ENCODE data around the gene LIMS2. TPM values are rescaled to one million over a fixed set of nuclear protein-coding genes. Genes with fewer than 3 reads are reported as not detected.

The LIMS2 gene
- total RNA-seq, 1 donor from 2014 or later, result 237 TPM

GRCh38 chr2:127702395-127703009 lies 27.2 kb upstream of the LIMS2 start:
- DNase-seq, result no peak
- intact Hi-C loops (cut with DNase I), result no loop called here

DNA sequence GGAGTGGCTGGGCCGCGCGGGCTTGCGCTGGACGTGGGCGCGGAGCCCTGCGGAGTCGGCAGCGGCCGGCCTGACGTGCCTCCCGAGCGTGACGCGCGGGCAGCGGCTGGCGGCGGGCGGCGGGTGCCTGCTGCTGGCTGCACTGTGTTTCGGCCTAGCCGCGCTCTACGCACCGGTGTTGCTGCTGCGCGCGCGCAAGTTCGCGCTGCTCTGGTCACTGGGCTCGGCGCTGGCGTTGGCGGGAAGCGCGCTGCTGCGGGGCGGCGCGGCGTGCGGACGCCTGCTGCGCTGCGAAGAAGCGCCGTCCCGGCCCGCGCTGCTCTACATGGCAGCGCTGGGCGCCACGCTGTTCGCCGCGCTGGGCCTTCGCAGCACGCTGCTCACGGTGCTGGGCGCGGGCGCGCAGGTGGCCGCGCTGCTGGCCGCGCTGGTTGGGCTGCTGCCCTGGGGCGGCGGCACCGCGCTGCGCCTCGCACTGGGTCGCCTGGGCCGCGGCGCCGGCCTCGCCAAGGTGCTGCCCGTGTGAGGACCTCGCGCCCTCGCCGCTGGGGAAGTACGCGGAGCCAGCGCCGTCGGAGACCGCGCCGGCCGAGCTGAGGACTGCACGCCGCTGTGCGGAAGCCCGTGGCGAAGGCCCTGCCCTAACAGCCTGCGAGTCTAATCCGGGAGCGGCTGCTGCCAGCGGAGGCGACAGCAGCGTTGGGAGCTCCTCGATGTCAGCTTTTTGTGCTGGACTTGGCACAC lies 26.5 kb upstream of the LIMS2 start:
- ATAC-seq (ENCODE audit: poor library complexity) (peak; percentile 66), DNase-seq (peak; percentile 89)
- intact Hi-C loops (cut with DNase I), result no loop called here

More at GRCh38 chr2:127702395-127703009, 27.2 kb upstream of the LIMS2 start:
- ATAC-seq (ENCODE audit: poor library complexity), result no peak

GRCh38 chr2:127701193-127701650 lies 25.9 kb upstream of the LIMS2 start, which contains the start of gene SFT2D3:
Gene SFT2D3 (plus strand): TSS chr2:127701497. CDS start chr2:127701529, 32 bp downstream.
- ATAC-seq (ENCODE audit: poor library complexity), result peak; percentile 92
- intact Hi-C loops (cut with DNase I), result no loop called here

DNA sequence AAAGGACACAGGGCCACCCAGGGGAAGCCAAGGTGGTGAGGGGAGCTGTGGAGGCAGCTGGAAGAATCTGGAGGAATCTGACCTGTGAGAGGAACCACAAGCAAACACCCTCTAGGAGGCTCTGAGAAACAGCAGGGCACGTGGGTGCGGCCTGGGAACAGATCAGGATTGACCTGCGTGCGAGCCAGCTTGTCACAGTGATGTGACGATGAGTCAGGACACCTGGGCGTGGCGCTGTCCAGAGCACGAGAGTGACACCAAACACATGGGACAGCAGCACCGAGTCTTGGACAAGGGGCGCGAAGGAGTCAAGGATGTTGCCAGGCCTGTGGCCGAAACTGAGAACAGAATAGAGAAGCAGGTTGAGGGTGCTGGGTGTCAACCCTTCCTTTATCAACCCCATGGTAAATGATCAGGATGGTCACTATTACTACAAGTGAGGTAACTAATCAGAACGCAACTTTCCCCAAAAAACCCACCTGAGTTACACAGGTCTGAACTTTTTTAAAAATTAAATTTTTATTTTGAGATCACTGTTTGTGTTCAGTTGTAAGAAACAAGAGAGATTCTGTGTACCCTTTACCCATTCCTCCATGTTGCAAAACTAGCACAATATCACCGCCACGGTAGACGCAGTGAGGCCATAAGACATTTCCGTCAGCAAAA lies 25.3 kb upstream of the LIMS2 start:
- DNase-seq, result peak; percentile 75
- ATAC-seq (ENCODE audit: poor library complexity), result peak; percentile 27
- intact Hi-C loops (cut with DNase I), result no loop called here

More at GRCh38 chr2:127701193-127701650, 25.9 kb upstream of the LIMS2 start, which contains the start of gene SFT2D3:
- peak; percentile 95 for DNase-seq

DNA sequence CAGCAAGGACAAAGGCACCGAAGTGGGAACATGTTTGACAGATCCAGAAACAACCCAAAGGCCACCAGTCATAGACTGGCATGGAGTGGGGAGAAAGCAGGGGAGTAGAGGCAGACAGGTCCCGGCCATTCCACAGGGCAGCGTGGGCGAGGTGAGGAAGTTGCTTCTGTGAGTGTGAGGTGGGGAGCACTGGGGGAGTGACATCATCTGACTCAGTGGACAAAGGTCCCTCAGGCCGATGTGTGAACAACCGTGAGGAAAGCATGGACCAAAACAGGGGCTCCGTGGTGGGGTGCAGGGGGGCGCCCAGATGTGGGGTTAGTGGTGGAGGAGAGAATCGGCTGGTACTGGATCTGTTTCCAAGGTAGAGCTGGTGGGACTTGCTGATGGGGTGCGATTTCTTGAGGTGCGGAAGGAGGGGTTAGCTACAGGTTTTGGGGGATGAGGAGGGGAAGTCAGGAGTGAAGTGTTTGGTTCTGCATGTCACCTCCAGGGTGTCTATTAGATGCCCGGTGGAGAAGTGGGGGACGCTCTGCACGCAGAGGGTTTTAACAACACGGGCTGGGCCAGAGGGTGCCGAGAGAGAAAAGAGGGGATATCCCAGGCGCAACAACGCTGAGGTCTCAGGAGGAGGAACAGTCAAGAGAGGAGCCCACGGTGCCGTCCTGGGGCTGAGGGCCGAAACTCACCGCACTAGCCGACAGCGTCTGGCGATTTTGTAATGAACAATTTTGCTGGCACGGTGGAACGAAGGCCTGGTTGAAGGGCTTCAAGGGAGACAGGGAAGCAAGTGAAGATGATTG lies 23.4 kb upstream of the LIMS2 start:
- intact Hi-C loops (cut with DNase I), result loop anchor here (10.0 kb wide), 1 partner anchor 104 kb away; no protein-coding TSS in a partner anchor
- no peak for DNase-seq

DNA sequence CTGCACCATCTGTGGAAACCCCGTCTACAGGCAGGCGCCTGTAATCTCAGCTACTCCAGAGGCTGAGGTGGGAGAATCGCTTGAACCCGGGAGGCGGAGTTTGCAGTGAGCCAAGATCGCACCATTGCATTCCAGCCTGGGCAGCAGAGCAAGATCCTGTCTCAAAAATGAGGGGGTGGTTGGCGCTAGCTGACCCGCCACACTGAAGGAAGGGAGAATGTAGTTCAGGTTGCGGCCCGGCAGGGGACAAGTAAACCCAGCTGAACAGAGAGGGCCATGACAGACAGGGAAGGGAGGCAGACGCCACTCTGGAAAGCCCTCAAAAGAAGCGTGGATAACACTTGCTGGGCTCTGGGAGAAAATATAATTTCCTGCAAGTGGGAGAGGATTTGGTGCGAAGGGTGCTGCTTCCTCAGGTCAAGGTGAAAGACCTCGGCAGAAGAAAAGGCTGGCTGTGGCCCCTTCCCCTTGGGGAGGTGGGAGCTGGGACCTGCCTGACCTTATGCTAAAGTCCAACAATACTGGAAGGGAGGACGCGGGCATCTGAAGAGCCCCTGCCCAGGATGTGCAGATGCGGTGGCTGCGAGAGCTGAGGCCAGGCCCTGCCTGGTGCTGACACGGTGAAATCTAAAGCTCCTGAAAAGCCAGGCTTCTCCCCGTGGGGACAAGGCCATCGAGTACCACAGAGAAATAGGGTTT lies 22.3 kb upstream of the LIMS2 start:
- DNase-seq (no peak), ATAC-seq (ENCODE audit: poor library complexity) (no peak)
- intact Hi-C loops (cut with DNase I), result loop anchor here (10.0 kb wide), 1 partner anchor 103 kb away; no protein-coding TSS in a partner anchor

More for the DNA sequence above, 23.4 kb upstream of the LIMS2 start:
- ATAC-seq (ENCODE audit: poor library complexity), result no peak

GRCh38 chr2:127695491-127696472 lies 20.5 kb upstream of the LIMS2 start:
- intact Hi-C loops (cut with DNase I), result loop anchor here (10.0 kb wide), 1 partner anchor 101 kb away; no protein-coding TSS in a partner anchor
- DNase-seq, result peak; percentile 60
- ATAC-seq (ENCODE audit: poor library complexity), result peak; percentile 79

GRCh38 chr2:127694986-127695385 lies 19.7 kb upstream of the LIMS2 start:
- intact Hi-C loops (cut with DNase I), result loop anchor here (10.0 kb wide), 1 partner anchor 100 kb away; no protein-coding TSS in a partner anchor
- ATAC-seq (ENCODE audit: poor library complexity), result no peak
- DNase-seq, result no peak

- DNase-seq, result no peak
- no peak for ATAC-seq (ENCODE audit: poor library complexity)
- intact Hi-C loops (cut with DNase I), result loop anchor here (10.0 kb wide), 1 partner anchor 96 kb away; no protein-coding TSS in a partner anchor
Observed at GRCh38 chr2:127690696-127691095, 15.4 kb upstream of the LIMS2 start.

DNA sequence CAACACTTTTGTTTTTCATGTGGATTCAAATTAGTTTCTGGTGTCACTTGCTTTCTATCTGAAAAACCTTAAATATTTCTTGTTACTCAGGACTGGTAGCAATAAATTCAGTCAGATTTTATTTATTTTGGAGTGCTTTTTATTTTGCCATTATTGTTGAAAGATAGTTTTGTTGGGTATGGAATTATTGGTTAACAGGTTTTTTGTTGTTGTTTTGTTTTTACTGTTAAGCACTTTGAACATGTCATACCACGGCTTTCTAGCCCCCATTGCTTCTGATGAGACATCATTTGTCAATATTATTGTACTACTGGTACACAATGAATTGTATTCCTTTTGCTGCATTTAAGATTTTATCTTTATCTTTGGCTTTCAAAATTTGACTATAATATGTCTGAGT lies 13.1 kb upstream of the LIMS2 start:
- intact Hi-C loops (cut with DNase I), result no loop called here
- ATAC-seq (ENCODE audit: poor library complexity) (no peak), DNase-seq (no peak)

GRCh38 chr2:127685410-127686080 lies 10.2 kb upstream of the LIMS2 start:
- intact Hi-C loops (cut with DNase I), result no loop called here
- DNase-seq, result no peak
- no peak for ATAC-seq (ENCODE audit: poor library complexity)

- DNase-seq, result no peak
- intact Hi-C loops (cut with DNase I), result no loop called here
- no peak for ATAC-seq (ENCODE audit: poor library complexity)
Observed at GRCh38 chr2:127683757-127684156, 8.4 kb upstream of the LIMS2 start.

DNA sequence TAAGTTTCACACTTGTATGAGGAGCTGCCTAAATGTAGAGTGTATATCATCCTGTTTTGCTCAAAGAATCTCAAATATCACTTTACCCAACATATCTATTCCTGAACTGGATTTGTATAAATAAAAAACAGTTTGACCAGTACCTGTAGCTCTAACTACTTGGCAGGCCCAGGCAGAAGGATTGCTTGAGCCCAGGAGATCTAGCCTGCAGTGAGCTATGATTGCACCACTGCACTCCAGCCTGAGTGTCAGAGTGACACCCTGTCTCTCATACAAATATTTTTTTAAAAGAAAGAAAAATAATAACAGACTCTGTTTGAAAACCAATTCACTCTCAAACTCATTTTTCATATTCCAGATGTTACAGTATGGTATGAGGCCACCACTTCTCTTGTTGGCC lies 7.7 kb upstream of the LIMS2 start:
- intact Hi-C loops (cut with DNase I), result no loop called here

GRCh38 chr2:127681976-127682857 lies 6.9 kb upstream of the LIMS2 start:
- intact Hi-C loops (cut with DNase I), result no loop called here
- DNase-seq (no peak), ATAC-seq (ENCODE audit: poor library complexity) (no peak)

More for the DNA sequence above, 7.7 kb upstream of the LIMS2 start:
- no peak for DNase-seq
- ATAC-seq (ENCODE audit: poor library complexity), result no peak

GRCh38 chr2:127681288-127681804 lies 6.0 kb upstream of the LIMS2 start:
- ATAC-seq (ENCODE audit: poor library complexity) (peak; percentile 25), DNase-seq (peak; percentile 66)
- intact Hi-C loops (cut with DNase I), result no loop called here
